Measurements from ENCODE around the gene SNED1.

DNA sequence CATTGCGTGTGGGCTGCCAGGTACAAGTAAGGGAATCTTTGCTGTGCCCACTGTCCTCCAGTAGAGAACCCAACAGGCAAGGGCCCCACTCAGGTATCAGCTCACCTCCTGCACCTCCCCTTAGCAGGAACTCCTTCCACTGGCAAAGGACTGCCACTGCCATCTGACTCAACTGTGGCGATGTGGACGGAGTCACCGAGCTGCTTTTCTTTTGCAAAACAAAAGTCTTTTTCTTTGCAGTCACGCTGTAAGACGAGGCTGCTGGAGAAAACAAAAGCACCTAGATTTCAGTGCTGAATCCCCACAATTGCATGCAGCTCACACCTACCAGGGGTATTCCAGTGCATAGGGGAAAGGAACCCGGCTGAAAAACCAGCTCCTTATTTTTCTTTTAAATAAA is 95.8 kb downstream of the SNED1 start:
- TF ChIP-seq, protein P1, sequence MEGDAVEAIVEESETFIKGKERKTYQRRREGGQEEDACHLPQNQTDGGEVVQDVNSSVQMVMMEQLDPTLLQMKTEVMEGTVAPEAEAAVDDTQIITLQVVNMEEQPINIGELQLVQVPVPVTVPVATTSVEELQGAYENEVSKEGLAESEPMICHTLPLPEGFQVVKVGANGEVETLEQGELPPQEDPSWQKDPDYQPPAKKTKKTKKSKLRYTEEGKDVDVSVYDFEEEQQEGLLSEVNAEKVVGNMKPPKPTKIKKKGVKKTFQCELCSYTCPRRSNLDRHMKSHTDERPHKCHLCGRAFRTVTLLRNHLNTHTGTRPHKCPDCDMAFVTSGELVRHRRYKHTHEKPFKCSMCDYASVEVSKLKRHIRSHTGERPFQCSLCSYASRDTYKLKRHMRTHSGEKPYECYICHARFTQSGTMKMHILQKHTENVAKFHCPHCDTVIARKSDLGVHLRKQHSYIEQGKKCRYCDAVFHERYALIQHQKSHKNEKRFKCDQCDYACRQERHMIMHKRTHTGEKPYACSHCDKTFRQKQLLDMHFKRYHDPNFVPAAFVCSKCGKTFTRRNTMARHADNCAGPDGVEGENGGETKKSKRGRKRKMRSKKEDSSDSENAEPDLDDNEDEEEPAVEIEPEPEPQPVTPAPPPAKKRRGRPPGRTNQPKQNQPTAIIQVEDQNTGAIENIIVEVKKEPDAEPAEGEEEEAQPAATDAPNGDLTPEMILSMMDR (IDR thresholded peaks at IDR 0.05; ENCODE audit: low read length) = no peak
- TF ChIP-seq EZH2 (optimal IDR thresholded peaks at IDR 0.05; ENCODE audit: low read depth, low read length) (no peak), EZH2phosphoT487 (IDR thresholded peaks at IDR 0.05; ENCODE audit: low read length) (no peak)
